GM12878 (cell line): ENCODE measurements around the gene LIG1.

Experiments used
- CBX5 ChIP-seq: sonication (generic); IDR thresholded peaks from 2 replicates; pipeline ENCODE4 v1.6.1; 2016; ENCODE audit warnings: low read depth, moderate library complexity, mild to moderate bottlenecking, inconsistent platforms
- ESRRA ChIP-seq: IDR thresholded peaks from 2 replicates; pipeline ENCODE4 v1.6.1; 2012; ENCODE audit warnings: mild to moderate bottlenecking, low read length, improper control_type of control experiment
- GATAD2B ChIP-seq: fragments of 450-650 bp; conservative IDR thresholded peaks from 2 replicates; pipeline ENCODE4 v1.6.1; 2017; ENCODE audit warnings: low read depth, mild to moderate bottlenecking, moderate library complexity
- MXI1 ChIP-seq: fragments of 150-350 bp; IDR thresholded peaks from 2 replicates; pipeline ENCODE4 v1.6.1; 2011; ENCODE audit warnings: low read depth, mild to moderate bottlenecking, inconsistent platforms, low read length, improper control_type of control experiment
- NR2C2 ChIP-seq: IDR thresholded peaks from 2 replicates; pipeline ENCODE4 v1.6.1; 2011; ENCODE audit warnings: borderline replicate concordance, low read depth; ENCODE audit not compliant: control insufficient read depth, insufficient read length
- NRF1 ChIP-seq: conservative IDR thresholded peaks from 2 replicates; pipeline ENCODE4 v1.6.1; 2011; ENCODE audit warnings: mild to moderate bottlenecking, low read depth, low read length, improper control_type of control experiment
- POLR2A ChIP-seq: IDR thresholded peaks from 2 replicates; pipeline ENCODE4 v1.6.1; 2011; ENCODE audit warnings: low read depth, mild to moderate bottlenecking, low read length
- POLR2AphosphoS5 ChIP-seq: IDR thresholded peaks from 2 replicates; pipeline ENCODE4 v1.6.1; 2011; ENCODE audit warnings: mild to moderate bottlenecking, low read length, inconsistent platforms
- SREBF1 ChIP-seq: IDR thresholded peaks from 2 replicates; pipeline ENCODE4 v1.6.1; 2012; ENCODE audit warnings: mild to moderate bottlenecking, low read length
- TF ChIP-seq, protein P1 (sequence below), 3 experiments: IDR thresholded peaks in 2 of 3; conservative IDR thresholded peaks in 1 of 3; 2 replicates each; pipeline ENCODE4 v1.5.1; 2011; ENCODE audit warnings: low read depth in 3 of 3, low read length in 3 of 3, mild to moderate bottlenecking in 3 of 3, control low read depth in 2 of 3, moderate library complexity in 2 of 3, inconsistent platforms in 1 of 3, mixed read lengths in 1 of 3; ENCODE audit not compliant: control insufficient read depth in 2 of 3, insufficient read depth in 1 of 3; ENCODE audit errors: extremely low read depth in 1 of 3

- no peak for TF ChIP-seq CBX5
- TF ChIP-seq GATAD2B, result no peak
- TF ChIP-seq POLR2A, result no peak
- TF ChIP-seq, protein P1, sequence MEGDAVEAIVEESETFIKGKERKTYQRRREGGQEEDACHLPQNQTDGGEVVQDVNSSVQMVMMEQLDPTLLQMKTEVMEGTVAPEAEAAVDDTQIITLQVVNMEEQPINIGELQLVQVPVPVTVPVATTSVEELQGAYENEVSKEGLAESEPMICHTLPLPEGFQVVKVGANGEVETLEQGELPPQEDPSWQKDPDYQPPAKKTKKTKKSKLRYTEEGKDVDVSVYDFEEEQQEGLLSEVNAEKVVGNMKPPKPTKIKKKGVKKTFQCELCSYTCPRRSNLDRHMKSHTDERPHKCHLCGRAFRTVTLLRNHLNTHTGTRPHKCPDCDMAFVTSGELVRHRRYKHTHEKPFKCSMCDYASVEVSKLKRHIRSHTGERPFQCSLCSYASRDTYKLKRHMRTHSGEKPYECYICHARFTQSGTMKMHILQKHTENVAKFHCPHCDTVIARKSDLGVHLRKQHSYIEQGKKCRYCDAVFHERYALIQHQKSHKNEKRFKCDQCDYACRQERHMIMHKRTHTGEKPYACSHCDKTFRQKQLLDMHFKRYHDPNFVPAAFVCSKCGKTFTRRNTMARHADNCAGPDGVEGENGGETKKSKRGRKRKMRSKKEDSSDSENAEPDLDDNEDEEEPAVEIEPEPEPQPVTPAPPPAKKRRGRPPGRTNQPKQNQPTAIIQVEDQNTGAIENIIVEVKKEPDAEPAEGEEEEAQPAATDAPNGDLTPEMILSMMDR (IDR thresholded peaks at IDR 0.05 in 2 of 3, conservative IDR thresholded peaks at IDR 0.05 in 1 of 3; ENCODE audit: control insufficient read depth in 2 of 3, extremely low read depth in 1 of 3, insufficient read depth in 1 of 3, low read depth in 3 of 3, low read length in 3 of 3), result no peak
- TF ChIP-seq ESRRA, result no peak
- no peak for TF ChIP-seq NRF1
- TF ChIP-seq MXI1, result no peak
- no peak for TF ChIP-seq POLR2AphosphoS5
- TF ChIP-seq SREBF1, result no peak
- no peak for TF ChIP-seq NR2C2
These were observed 33.2 kb upstream of the LIG1 start for GRCh38 chr19:48203222-48203793.
